HEK293 (cell line): ENCODE results near the gene GALT.

ENCODE experiments used
- CTCF ChIA-PET: fragments of 350-600 bp; formaldehyde crosslinking; extraction: SDS; loops from one replicate; lab custom pipeline; 2021; ENCODE audit warnings: antibody characterized with exemption; lab: Yijun Ruan, JAX
- POLR2A ChIA-PET: fragments of 300-600 bp; formaldehyde crosslinking; extraction: SDS; loops from one replicate; lab custom pipeline; 2020; ENCODE audit warnings: antibody characterized with exemption, inconsistent platforms; lab: Yijun Ruan, JAX
- H3K27ac ChIP-seq: fragments of 200-500 bp; sonication (Bioruptor generic); 2 replicates; pipeline ENCODE4 v1.5.1; 2014; ENCODE audit warnings: low read depth, low read length, control low read depth, inconsistent platforms; ENCODE audit errors: extremely low read depth
- H3K36me3 ChIP-seq, 2 experiments: fragments of 200-500 bp in 1 of 2; sonication (Bioruptor generic) in 1 of 2; 1 replicate in 1 of 2; 2 replicates in 1 of 2; pipeline ENCODE4 v1.5.1; 2014 to 2017; ENCODE audit warnings: inconsistent platforms in 2 of 2, low read length in 2 of 2; ENCODE audit not compliant: control insufficient read depth in 2 of 2, insufficient read depth in 1 of 2
- H3K4me1 ChIP-seq: fragments of 200-500 bp; sonication (Bioruptor generic); 2 replicates; pipeline ENCODE4 v1.5.1; 2014; ENCODE audit warnings: mild to moderate bottlenecking, low read length, inconsistent platforms; ENCODE audit not compliant: control insufficient read depth, insufficient read depth
- H3K4me3 ChIP-seq: 2 replicates; pipeline ENCODE4 v1.5.1; 2011; ENCODE audit warnings: low read depth, mild to moderate bottlenecking, control low read depth, low read length, moderate library complexity
- H3K9me3 ChIP-seq: fragments of 200-500 bp; sonication (Bioruptor generic); 2 replicates; pipeline ENCODE4 v1.5.1; 2014; ENCODE audit warnings: low read depth, low read length, inconsistent platforms; ENCODE audit not compliant: control insufficient read depth, insufficient read depth
- CTCF ChIP-seq: fragments of 450-650 bp; formaldehyde crosslinking; IDR thresholded peaks from 2 replicates; pipeline ENCODE4 v1.5.1; 2016; ENCODE audit warnings: missing biosample characterization, missing genetic modification characterization
- GFI1B ChIP-seq: fragments of 450-650 bp; formaldehyde crosslinking; IDR thresholded peaks from 2 replicates; pipeline ENCODE4 v1.5.1; 2016; ENCODE audit warnings: missing biosample characterization, missing genetic modification characterization
- GLIS1 ChIP-seq: fragments of 450-650 bp; formaldehyde crosslinking; IDR thresholded peaks from 2 replicates; pipeline ENCODE4 v1.5.1; 2016; ENCODE audit warnings: missing biosample characterization, missing genetic modification characterization
- PRDM10 ChIP-seq: fragments of 450-650 bp; formaldehyde crosslinking; IDR thresholded peaks from 2 replicates; pipeline ENCODE4 v1.5.1; 2016; ENCODE audit warnings: missing biosample characterization, missing genetic modification characterization
- ZBTB1 ChIP-seq: fragments of 450-650 bp; formaldehyde crosslinking; IDR thresholded peaks from 2 replicates; pipeline ENCODE4 v1.5.1; 2016; ENCODE audit warnings: missing biosample characterization, missing genetic modification characterization
- ZNF157 ChIP-seq: fragments of 450-650 bp; formaldehyde crosslinking; IDR thresholded peaks from 2 replicates; pipeline ENCODE4 v1.5.1; 2016; ENCODE audit warnings: missing biosample characterization, missing genetic modification characterization
- ZNF169 ChIP-seq: fragments of 450-650 bp; formaldehyde crosslinking; IDR thresholded peaks from 2 replicates; pipeline ENCODE4 v1.5.1; 2016; ENCODE audit warnings: missing biosample characterization, missing genetic modification characterization
- ZNF292 ChIP-seq: fragments of 450-650 bp; formaldehyde crosslinking; IDR thresholded peaks from 2 replicates; pipeline ENCODE4 v1.5.1; 2016; ENCODE audit warnings: low read depth, missing biosample characterization, missing genetic modification characterization, borderline replicate concordance
- ZNF311 ChIP-seq: fragments of 450-650 bp; formaldehyde crosslinking; IDR thresholded peaks from 2 replicates; pipeline ENCODE4 v1.5.1; 2017; ENCODE audit warnings: missing biosample characterization, missing genetic modification characterization, borderline replicate concordance
- ZNF391 ChIP-seq: fragments of 450-650 bp; formaldehyde crosslinking; IDR thresholded peaks from 2 replicates; pipeline ENCODE4 v1.5.1; 2016; ENCODE audit warnings: low read depth, missing biosample characterization, missing genetic modification characterization, borderline replicate concordance
- ZNF426 ChIP-seq: fragments of 450-650 bp; formaldehyde crosslinking; IDR thresholded peaks from 2 replicates; pipeline ENCODE4 v1.5.1; 2017; ENCODE audit warnings: missing biosample characterization, missing genetic modification characterization, mild to moderate bottlenecking, inconsistent platforms, moderate library complexity
- ZNF501 ChIP-seq: fragments of 450-650 bp; formaldehyde crosslinking; IDR thresholded peaks from 2 replicates; pipeline ENCODE4 v1.5.1; 2016; ENCODE audit warnings: missing biosample characterization, missing genetic modification characterization
- ZNF530 ChIP-seq: fragments of 450-650 bp; formaldehyde crosslinking; IDR thresholded peaks from 2 replicates; pipeline ENCODE4 v1.5.1; 2016; ENCODE audit warnings: low read depth, missing biosample characterization, missing genetic modification characterization
- ZNF624 ChIP-seq: fragments of 450-650 bp; formaldehyde crosslinking; IDR thresholded peaks from 2 replicates; pipeline ENCODE4 v1.5.1; 2017; ENCODE audit warnings: missing biosample characterization, missing genetic modification characterization
- ZXDB ChIP-seq: fragments of 450-650 bp; formaldehyde crosslinking; IDR thresholded peaks from 2 replicates; pipeline ENCODE4 v1.5.1; 2016; ENCODE audit warnings: missing biosample characterization, missing genetic modification characterization
- TF ChIP-seq, protein P1 (sequence below): fragments of 450-650 bp; formaldehyde crosslinking; IDR thresholded peaks from 2 replicates; pipeline ENCODE4 v1.5.1; 2016; ENCODE audit warnings: missing biosample characterization, missing genetic modification characterization
- TF ChIP-seq, protein P2 (sequence below): fragments of 450-650 bp; formaldehyde crosslinking; IDR thresholded peaks from 2 replicates; pipeline ENCODE4 v1.5.1; 2017; ENCODE audit warnings: missing biosample characterization, missing genetic modification characterization
- TF ChIP-seq, protein P3 (sequence below): fragments of 450-650 bp; formaldehyde crosslinking; IDR thresholded peaks from 2 replicates; pipeline ENCODE4 v1.5.1; 2016; ENCODE audit warnings: missing biosample characterization, missing genetic modification characterization
- TF ChIP-seq, protein P4 (sequence below): fragments of 450-650 bp; formaldehyde crosslinking; optimal IDR thresholded peaks from 2 replicates; pipeline ENCODE3; 2016; ENCODE audit warnings: missing biosample characterization, mild to moderate bottlenecking, missing genetic modification characterization

The GALT gene

DNA sequence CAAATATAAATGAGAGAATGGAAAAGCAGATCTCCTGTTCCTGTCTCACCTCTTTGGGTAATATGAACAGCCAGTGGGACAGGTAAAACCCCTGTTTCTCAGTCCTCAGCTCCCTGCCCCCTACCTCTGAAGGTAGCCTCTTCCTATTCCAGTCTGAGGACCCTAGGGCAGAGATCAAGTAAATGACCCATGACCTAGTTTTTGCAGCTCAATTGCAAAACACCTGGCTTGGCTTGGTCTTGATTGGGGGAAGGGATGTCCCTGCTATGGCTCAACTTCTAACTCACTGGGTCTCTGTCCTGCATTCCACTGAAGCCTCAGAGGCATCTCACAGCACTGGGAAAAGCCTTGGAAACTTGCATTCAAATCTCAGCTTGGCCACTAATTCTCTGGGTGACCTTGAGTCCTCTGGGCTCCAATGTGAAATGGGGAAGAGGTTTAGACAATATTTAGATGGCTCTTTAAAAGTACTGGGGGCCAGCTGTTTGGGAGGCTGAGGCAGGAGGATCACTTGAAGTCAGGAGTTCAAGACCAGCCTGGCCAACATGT lies 1.6 kb upstream of the GALT start:
- Histone ChIP-seq H3K9me3 (no peaks in the 10 kb centered on the region), H3K36me3 (peaks cover 0 to 26% of the 10 kb centered on the region in 2 experiments; a peak in 2 of 3 replicates), H3K27ac (no peak overlapping the region), H3K4me3 (no peak overlapping the region), H3K4me1 (no peaks in the 10 kb centered on the region; the same call in 1 of the 2 replicates)
- CTCF ChIA-PET: interaction anchor here (0.7 to 13.3 kb wide), 8 partner anchors 9 to 350 kb away, joined by 3 to 125 read pairs (median 4); partner anchors contain the start of gene SIGMAR1
- POLR2A ChIA-PET: interaction anchor here (0.5 to 5.7 kb wide), 3 partner anchors 9 to 470 kb away, joined by 3 to 90 read pairs (median 4); partner anchors contain the start of gene SIGMAR1
- TF ChIP-seq, protein P1, sequence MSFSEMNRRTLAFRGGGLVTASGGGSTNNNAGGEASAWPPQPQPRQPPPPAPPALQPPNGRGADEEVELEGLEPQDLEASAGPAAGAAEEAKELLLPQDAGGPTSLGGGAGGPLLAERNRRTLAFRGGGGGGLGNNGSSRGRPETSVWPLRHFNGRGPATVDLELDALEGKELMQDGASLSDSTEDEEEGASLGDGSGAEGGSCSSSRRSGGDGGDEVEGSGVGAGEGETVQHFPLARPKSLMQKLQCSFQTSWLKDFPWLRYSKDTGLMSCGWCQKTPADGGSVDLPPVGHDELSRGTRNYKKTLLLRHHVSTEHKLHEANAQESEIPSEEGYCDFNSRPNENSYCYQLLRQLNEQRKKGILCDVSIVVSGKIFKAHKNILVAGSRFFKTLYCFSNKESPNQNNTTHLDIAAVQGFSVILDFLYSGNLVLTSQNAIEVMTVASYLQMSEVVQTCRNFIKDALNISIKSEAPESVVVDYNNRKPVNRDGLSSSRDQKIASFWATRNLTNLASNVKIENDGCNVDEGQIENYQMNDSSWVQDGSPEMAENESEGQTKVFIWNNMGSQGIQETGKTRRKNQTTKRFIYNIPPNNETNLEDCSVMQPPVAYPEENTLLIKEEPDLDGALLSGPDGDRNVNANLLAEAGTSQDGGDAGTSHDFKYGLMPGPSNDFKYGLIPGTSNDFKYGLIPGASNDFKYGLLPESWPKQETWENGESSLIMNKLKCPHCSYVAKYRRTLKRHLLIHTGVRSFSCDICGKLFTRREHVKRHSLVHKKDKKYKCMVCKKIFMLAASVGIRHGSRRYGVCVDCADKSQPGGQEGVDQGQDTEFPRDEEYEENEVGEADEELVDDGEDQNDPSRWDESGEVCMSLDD (tag by site-specific recombination): no peak
- TF ChIP-seq ZNF169 (tag by site-specific recombination): no peak
- no peak for TF ChIP-seq ZNF391 (tag by site-specific recombination)
- no peak for TF ChIP-seq GFI1B (tag by site-specific recombination)
- no peak for TF ChIP-seq GLIS1 (tag by site-specific recombination)
- TF ChIP-seq ZNF501: no peak
- TF ChIP-seq PRDM10: no peak
- TF ChIP-seq, protein P2, sequence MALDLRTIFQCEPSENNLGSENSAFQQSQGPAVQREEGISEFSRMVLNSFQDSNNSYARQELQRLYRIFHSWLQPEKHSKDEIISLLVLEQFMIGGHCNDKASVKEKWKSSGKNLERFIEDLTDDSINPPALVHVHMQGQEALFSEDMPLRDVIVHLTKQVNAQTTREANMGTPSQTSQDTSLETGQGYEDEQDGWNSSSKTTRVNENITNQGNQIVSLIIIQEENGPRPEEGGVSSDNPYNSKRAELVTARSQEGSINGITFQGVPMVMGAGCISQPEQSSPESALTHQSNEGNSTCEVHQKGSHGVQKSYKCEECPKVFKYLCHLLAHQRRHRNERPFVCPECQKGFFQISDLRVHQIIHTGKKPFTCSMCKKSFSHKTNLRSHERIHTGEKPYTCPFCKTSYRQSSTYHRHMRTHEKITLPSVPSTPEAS (tag by site-specific recombination): no peak
- TF ChIP-seq ZNF530 (tag by site-specific recombination): no peak
- TF ChIP-seq ZNF292: no peak
- no peak for TF ChIP-seq ZBTB1
- TF ChIP-seq ZNF311 (tag by site-specific recombination): no peak
- no peak for TF ChIP-seq ZNF157 (tag by site-specific recombination)
- TF ChIP-seq, protein P3, sequence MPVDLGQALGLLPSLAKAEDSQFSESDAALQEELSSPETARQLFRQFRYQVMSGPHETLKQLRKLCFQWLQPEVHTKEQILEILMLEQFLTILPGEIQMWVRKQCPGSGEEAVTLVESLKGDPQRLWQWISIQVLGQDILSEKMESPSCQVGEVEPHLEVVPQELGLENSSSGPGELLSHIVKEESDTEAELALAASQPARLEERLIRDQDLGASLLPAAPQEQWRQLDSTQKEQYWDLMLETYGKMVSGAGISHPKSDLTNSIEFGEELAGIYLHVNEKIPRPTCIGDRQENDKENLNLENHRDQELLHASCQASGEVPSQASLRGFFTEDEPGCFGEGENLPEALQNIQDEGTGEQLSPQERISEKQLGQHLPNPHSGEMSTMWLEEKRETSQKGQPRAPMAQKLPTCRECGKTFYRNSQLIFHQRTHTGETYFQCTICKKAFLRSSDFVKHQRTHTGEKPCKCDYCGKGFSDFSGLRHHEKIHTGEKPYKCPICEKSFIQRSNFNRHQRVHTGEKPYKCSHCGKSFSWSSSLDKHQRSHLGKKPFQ (tag by site-specific recombination): no peak
- TF ChIP-seq, protein P4, sequence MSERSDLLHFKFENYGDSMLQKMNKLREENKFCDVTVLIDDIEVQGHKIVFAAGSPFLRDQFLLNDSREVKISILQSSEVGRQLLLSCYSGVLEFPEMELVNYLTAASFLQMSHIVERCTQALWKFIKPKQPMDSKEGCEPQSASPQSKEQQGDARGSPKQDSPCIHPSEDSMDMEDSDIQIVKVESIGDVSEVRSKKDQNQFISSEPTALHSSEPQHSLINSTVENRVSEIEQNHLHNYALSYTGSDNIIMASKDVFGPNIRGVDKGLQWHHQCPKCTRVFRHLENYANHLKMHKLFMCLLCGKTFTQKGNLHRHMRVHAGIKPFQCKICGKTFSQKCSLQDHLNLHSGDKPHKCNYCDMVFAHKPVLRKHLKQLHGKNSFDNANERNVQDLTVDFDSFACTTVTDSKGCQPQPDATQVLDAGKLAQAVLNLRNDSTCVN (tag by site-specific recombination): no peak
- TF ChIP-seq ZNF624 (tag by site-specific recombination): no peak
- TF ChIP-seq ZXDB (tag by site-specific recombination): no peak
- no peak for TF ChIP-seq CTCF (tag by site-specific recombination)
- TF ChIP-seq ZNF426 (tag by site-specific recombination): no peak
- TF ChIP-seq, all 188 proteins: peak for 0
